ENCODE results near the gene ADGRD2. TPM values are rescaled to one million over a fixed set of nuclear protein-coding genes. Genes with fewer than 3 reads are reported as not detected.

Gene ADGRD2
- total and polyA plus RNA-seq, 9 of the 15 experiments (the other 6 are each of a cell fraction or from before 2014, with no cell fraction given), result not detected

- TF ChIP-seq RBM25 (IDR thresholded peaks at IDR 0.05; ENCODE audit: low read depth, low read length, severe bottlenecking) (peak; percentile 26), NFE2 (IDR thresholded peaks at IDR 0.05; ENCODE audit: low read depth) (no peak), HOXB6 (CRISPR knock-in tag; IDR thresholded peaks at IDR 0.05; ENCODE audit: borderline replicate concordance) (no peak), POLR2G (IDR thresholded peaks at IDR 0.05; ENCODE audit: low read depth, low read length) (0 out of 2 replicates have a peak, but pooled peaks have one; percentile 16), MEF2D (tag; conservative IDR thresholded peaks at IDR 0.05; ENCODE audit: low read depth) (no peak), MECOM (CRISPR knock-in tag; IDR thresholded peaks at IDR 0.05) (no peak), HNRNPK (IDR thresholded peaks at IDR 0.05; ENCODE audit: low read depth, low read length, poor library complexity, severe bottlenecking) (no peak), ILF3 (IDR thresholded peaks at IDR 0.05; ENCODE audit: borderline replicate concordance) (no peak), KDM1A (IDR thresholded peaks at IDR 0.05) (peak in 1 of 2 experiments; percentile 30; a peak in 1 of 4 replicates), SRSF9 (IDR thresholded peaks at IDR 0.05; ENCODE audit: borderline replicate concordance, low read depth, low read length) (no peak), DMBX1 (CRISPR knock-in tag; IDR thresholded peaks at IDR 0.05; ENCODE audit: borderline replicate concordance) (no peak), SMC3 (conservative IDR thresholded peaks at IDR 0.05; ENCODE audit: insufficient read depth, low read depth, low read length) (no peak), ZNF717 (CRISPR knock-in tag; IDR thresholded peaks at IDR 0.05) (no peak), PYGO2 (tag; IDR thresholded peaks at IDR 0.05) (no peak), TARDBP (IDR thresholded peaks at IDR 0.05) (no peak)
- TF ChIP-seq, protein P1, sequence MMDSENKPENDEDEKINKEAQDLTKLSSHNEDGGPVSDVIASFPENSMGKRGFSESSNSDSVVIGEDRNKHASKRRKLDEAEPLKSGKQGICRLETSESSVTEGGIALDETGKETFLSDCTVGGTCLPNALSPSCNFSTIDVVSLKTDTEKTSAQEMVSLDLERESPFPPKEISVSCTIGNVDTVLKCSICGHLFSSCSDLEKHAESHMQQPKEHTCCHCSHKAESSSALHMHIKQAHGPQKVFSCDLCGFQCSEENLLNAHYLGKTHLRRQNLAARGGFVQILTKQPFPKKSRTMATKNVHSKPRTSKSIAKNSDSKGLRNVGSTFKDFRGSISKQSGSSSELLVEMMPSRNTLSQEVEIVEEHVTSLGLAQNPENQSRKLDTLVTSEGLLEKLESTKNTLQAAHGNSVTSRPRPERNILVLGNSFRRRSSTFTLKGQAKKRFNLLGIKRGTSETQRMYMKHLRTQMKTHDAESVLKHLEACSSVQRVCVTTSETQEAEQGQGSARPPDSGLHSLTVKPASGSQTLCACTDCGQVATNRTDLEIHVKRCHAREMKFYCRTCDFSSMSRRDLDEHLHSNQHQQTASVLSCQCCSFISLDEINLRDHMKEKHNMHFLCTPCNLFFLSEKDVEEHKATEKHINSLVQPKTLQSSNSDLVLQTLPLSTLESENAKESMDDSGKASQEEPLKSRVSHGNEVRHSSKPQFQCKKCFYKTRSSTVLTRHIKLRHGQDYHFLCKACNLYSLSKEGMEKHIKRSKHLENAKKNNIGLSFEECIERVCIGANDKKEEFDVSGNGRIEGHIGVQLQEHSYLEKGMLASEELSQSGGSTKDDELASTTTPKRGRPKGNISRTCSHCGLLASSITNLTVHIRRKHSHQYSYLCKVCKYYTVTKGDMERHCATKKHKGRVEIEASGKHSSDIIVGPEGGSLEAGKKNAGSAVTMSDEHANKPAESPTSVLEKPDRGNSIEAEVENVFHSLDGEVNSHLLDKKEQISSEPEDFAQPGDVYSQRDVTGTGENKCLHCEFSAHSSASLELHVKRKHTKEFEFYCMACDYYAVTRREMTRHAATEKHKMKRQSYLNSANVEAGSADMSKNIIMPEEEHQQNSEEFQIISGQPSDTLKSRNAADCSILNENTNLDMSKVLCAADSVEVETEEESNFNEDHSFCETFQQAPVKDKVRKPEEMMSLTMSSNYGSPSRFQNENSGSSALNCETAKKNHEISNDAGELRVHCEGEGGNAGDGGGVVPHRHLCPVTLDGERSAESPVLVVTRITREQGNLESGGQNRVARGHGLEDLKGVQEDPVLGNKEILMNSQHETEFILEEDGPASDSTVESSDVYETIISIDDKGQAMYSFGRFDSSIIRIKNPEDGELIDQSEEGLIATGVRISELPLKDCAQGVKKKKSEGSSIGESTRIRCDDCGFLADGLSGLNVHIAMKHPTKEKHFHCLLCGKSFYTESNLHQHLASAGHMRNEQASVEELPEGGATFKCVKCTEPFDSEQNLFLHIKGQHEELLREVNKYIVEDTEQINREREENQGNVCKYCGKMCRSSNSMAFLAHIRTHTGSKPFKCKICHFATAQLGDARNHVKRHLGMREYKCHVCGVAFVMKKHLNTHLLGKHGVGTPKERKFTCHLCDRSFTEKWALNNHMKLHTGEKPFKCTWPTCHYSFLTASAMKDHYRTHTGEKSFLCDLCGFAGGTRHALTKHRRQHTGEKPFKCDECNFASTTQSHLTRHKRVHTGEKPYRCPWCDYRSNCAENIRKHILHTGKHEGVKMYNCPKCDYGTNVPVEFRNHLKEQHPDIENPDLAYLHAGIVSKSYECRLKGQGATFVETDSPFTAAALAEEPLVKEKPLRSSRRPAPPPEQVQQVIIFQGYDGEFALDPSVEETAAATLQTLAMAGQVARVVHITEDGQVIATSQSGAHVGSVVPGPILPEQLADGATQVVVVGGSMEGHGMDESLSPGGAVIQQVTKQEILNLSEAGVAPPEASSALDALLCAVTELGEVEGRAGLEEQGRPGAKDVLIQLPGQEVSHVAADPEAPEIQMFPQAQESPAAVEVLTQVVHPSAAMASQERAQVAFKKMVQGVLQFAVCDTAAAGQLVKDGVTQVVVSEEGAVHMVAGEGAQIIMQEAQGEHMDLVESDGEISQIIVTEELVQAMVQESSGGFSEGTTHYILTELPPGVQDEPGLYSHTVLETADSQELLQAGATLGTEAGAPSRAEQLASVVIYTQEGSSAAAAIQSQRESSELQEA (IDR thresholded peaks at IDR 0.05; ENCODE audit: low read depth), result no peak
- TF ChIP-seq, protein P2, sequence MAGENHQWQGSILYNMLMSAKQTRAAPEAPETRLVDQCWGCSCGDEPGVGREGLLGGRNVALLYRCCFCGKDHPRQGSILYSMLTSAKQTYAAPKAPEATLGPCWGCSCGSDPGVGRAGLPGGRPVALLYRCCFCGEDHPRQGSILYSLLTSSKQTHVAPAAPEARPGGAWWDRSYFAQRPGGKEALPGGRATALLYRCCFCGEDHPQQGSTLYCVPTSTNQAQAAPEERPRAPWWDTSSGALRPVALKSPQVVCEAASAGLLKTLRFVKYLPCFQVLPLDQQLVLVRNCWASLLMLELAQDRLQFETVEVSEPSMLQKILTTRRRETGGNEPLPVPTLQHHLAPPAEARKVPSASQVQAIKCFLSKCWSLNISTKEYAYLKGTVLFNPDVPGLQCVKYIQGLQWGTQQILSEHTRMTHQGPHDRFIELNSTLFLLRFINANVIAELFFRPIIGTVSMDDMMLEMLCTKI (IDR thresholded peaks at IDR 0.05; ENCODE audit: partially characterized antibody), result no peak
- TF ChIP-seq, protein P3, sequence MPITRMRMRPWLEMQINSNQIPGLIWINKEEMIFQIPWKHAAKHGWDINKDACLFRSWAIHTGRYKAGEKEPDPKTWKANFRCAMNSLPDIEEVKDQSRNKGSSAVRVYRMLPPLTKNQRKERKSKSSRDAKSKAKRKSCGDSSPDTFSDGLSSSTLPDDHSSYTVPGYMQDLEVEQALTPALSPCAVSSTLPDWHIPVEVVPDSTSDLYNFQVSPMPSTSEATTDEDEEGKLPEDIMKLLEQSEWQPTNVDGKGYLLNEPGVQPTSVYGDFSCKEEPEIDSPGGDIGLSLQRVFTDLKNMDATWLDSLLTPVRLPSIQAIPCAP (CRISPR knock-in tag; IDR thresholded peaks at IDR 0.05; ENCODE audit: borderline replicate concordance), result no peak
Observed at GRCh38 chr9:124505006-124505900, 55.0 kb downstream of the ADGRD2 start (continued).

All from K562 (cell line).